Epithelial cell of proximal tubule (primary cell): ENCODE results near the gene TMEM255A. TPM values are rescaled to one million over a fixed set of nuclear protein-coding genes. Genes with fewer than 3 reads are reported as not detected.
A peak's percentile ranks its signal among the peaks of the same experiment; 100 is the strongest.

Experiments used
- DNase-seq: peaks from one replicate; pipeline ENCODE4 v3.0.0-alpha.2; 2011; ENCODE audit warnings: low read depth
- H3K4me3 ChIP-seq: 2 replicates; pipeline ENCODE4 v1.5.1; 2011; ENCODE audit warnings: low read depth, mild to moderate bottlenecking, low read length
- total RNA-seq: library from RNA; depleted of rRNA; stranded (reverse); fragments of >200 nt; gene quantifications from 2 replicates; pipeline ENCODE4 v1.2.3, GENCODE V29; 2015
- TF ChIP-seq, protein P1 (sequence below): conservative IDR thresholded peaks from 2 replicates; pipeline ENCODE4 v1.5.1; 2012; ENCODE audit warnings: low read depth, mild to moderate bottlenecking, low read length

Gene TMEM255A
- total RNA-seq, 1 donor from 2014 or later = 0.40 TPM

DNA sequence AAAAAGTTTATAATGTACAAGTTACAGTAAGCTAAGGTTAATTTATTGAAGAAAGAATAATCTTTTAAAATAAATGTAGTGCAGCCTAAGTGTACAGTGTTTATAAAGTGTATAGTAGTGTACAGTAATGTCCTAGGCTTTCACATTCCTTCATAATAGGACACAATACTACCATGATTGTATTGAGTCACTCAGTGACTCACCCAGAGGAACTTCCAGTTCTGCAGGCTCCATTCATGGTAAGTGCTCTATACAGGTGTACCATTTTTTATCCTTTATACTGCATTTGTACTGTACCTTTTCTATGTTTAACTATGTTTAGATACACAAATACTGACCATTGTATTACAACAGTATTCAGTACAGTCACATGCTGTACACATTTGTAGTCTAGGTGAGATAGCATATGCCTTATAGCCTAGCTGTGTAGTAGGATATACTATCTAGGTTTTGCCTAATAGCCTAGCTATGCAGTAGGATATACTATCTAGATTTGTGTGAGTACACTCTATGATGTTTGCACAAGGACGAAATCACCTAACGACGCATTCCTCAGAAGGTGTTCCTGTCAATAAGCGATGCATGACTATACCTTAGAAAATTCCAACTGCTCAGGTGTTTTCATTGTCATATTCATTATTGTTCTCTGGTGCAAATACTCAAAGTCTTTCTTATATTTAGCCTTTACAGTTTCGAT, 5.5 kb upstream of the TMEM255A start:
- no peak overlapping the region for H3K4me3 ChIP-seq
- DNase-seq = no peak
- TF ChIP-seq, protein P1, sequence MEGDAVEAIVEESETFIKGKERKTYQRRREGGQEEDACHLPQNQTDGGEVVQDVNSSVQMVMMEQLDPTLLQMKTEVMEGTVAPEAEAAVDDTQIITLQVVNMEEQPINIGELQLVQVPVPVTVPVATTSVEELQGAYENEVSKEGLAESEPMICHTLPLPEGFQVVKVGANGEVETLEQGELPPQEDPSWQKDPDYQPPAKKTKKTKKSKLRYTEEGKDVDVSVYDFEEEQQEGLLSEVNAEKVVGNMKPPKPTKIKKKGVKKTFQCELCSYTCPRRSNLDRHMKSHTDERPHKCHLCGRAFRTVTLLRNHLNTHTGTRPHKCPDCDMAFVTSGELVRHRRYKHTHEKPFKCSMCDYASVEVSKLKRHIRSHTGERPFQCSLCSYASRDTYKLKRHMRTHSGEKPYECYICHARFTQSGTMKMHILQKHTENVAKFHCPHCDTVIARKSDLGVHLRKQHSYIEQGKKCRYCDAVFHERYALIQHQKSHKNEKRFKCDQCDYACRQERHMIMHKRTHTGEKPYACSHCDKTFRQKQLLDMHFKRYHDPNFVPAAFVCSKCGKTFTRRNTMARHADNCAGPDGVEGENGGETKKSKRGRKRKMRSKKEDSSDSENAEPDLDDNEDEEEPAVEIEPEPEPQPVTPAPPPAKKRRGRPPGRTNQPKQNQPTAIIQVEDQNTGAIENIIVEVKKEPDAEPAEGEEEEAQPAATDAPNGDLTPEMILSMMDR = no peak

DNA sequence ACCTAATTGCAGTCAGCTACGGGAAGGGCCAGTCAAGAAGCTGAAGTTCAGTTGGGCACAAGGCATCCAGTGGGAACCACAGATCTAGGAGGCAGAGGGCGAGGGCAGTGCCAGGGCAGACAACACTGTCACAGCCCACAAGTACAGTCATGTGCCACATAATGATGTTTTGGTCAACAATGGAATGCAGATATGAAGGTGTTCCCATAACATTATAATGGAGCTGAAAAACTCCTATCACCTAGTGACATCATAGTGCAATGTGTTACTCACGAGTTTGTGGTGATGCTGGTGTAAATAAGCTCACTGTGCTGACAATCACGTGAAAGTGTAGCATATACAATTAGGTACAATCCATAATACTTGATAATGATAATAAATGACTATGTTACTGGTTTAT, 4.5 kb upstream of the TMEM255A start:
- DNase-seq = no peak
- TF ChIP-seq, protein P1 = no peak

DNA sequence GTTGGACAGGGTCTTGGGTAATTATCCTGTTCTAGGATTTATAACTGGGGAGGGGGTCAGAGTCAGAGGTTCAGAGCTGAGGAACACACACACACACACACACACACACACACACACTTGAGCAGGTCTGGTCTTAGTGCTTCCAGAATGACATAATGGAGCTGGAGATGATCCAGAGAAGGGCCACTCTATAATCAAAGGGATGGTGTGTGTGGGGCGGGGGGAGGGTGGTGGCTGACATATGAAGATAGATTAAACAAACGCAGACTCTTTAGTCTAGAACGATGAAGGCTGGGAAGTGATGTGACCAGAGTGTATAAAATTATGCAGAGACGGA, 434 bp upstream of the TMEM255A start:
- DNase-seq = no peak
- H3K4me3 ChIP-seq = no peak overlapping the region
- TF ChIP-seq, protein P1 = no peak

More for the DNA sequence above, 4.5 kb upstream of the TMEM255A start:
- no peak overlapping the region for H3K4me3 ChIP-seq

DNA sequence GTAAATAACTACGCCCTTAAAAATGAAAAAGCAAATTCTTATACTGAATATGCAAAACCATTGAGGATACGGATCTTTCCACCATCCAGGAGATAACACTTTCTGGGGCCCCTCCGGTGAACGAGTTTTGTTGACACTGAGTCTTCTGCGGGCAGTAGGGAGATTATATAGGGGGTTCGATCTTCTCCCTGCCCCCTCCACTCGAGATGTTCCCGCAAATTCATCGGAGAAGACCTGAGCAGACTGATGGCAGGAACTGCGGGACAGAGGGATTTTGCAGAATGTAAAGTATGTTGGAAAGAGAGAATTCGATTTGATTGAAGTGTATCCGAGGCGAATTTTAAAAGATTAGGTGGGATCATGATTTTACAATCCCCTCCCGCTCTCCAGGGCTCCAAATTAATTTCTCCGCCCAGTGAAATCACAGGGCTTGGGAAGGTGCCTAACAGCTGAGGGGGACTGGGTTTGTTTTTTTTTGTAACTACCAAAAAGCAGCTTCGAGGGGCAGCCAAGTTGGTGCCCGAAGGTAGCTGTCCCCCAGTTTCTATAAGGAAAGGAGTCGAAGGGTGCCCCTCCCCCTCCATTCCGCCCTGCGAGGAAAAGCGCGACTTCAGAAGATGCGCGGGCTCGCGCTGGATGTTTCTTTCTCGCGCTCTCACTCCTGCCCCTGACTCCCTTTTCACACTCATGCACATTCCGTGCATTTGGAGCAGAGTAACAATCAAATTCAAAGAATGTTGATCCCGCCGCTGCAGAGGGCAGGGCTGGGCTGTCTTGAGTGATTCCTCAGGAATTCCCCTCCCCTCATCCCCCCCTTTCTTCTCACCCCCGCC, 1.2 kb downstream of the TMEM255A start:
- DNase-seq = no peak
- peak overlapping the region; percentile 49 for H3K4me3 ChIP-seq
- TF ChIP-seq, protein P1 = no peak

DNA sequence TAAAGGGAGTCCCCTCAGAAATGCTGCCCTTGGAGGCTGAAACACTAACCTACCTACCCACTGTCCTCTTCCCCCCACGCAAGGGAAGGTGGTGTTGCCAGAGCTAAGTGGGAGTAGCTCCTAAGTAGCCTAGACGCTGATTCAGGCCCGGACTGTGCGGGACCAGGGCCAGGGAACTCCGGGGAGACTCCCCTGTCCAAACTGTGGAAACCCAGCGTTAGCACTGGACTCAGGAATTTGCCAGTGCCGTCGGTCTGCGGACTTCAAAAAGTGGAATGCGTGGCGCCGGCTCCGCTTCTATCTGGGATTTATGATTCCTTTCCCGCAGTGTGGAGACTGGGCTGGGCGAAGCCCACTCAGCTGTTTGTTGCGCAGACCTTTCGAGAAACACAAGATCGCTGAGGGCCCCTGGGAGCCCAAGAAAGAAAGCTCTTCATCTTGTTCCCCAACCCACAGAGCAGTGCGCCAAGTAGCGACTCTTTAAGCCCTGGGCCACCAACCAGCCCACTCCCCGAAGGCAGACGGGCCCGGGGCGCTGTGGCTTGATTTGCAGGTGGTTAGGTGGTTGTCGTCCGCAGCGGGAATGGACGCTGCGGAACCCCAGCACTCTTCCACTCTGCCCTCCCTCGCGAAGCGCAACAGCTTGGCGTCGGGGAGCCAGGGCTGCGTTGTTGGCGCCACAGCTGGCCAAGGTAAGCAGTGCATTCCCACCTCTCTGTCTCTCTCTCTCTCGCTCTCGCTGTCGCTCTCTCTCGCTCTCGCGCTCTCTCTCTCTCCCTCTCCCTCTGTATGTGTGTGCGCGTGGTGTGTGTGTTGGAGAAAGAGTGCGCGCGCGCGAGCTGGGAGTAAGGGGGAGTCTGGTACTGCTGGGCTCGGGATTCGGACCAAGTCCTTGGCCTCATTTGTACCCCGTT, 2.0 kb downstream of the TMEM255A start:
- no peak for DNase-seq
- TF ChIP-seq, protein P1 = peak; percentile 54
- peak overlapping the region; percentile 49 for H3K4me3 ChIP-seq

DNA sequence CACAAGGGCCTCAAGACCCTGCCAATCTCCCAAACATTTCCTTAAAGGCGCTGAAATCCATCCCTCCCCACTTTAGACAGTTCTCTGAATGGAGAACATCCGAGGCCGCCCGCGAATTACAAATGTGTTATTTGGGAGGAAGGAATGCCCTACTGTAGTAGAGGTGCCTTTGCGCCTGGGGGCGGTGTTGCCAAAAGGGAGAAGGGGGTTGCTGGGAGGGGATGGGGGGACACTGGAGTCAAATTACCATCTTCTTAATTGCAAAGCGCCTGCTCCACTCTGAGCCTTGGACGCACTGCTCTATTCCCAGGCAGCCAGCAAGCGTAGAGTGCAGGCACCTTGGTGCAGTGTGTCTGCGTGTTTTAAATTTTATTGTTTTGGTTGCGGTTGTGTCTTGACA, 2.7 kb downstream of the TMEM255A start:
- TF ChIP-seq, protein P1 = peak; percentile 18
- DNase-seq = no peak
- H3K4me3 ChIP-seq = no peak overlapping the region
